ENCODE measurements around the gene OPA3. TPM values are rescaled to one million over a fixed set of nuclear protein-coding genes. Genes with fewer than 3 reads are reported as not detected.

The OPA3 gene
- total RNA-seq, 1 experiment from 2014 or later, result 6.0 TPM

DNA sequence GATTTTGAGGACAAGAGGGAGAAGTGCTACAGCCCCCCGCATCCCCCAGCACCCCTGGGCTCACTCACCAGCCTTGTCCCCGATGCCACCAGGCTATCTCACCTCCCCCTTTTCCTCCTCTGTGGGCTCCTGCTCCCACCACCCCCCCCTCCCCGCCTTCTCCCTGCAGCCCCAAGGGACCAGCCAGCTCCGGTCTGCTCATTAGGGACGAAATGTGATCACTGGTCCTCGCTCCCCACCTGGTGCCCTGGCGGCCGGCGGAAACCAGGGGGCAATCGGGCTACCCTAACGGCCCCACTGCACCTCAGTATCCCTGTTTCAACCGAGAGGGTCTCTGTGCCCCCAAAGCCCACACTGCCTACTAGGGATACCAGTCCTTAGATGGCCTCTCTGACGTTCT, 14.7 kb upstream of the OPA3 start:
- DNase-seq (ENCODE audit: extremely low read depth, low read depth), result no peak

DNA sequence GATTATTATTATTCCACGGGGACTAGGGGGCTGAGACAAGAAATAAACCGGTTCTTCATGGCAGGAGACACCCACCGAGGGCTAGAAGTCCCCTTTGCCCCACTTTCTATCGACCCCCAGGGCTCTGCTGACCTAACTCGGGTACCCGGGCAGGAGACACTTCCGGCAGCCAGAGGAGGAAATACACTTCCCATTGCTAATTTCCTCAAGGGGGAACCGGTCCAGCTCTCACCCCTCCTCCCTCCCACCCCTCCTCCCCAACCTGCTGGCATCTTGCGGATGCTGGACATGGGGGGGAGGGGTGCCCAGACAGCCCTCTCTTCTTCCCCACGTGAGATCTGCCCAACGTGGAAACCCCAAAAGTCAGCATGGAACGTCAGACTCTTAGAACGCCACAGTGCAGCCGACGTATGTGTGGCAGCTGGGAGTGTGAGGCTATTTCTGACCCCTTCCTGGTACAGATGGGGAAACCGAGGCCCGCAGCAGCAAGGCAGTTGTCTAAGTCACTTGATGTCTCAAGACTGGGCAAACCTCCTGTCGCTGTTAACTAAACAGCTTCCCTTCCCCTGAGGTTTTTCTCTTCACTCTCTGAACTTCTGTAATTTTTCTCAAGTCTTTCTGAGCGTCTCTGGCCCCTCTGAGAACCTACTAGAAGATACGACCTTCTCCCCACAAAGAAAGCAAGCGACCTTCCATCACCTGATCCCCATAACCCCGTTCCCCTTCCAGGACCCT, 13.8 kb upstream of the OPA3 start:
- no peak for DNase-seq (ENCODE audit: extremely low read depth, low read depth)

DNA sequence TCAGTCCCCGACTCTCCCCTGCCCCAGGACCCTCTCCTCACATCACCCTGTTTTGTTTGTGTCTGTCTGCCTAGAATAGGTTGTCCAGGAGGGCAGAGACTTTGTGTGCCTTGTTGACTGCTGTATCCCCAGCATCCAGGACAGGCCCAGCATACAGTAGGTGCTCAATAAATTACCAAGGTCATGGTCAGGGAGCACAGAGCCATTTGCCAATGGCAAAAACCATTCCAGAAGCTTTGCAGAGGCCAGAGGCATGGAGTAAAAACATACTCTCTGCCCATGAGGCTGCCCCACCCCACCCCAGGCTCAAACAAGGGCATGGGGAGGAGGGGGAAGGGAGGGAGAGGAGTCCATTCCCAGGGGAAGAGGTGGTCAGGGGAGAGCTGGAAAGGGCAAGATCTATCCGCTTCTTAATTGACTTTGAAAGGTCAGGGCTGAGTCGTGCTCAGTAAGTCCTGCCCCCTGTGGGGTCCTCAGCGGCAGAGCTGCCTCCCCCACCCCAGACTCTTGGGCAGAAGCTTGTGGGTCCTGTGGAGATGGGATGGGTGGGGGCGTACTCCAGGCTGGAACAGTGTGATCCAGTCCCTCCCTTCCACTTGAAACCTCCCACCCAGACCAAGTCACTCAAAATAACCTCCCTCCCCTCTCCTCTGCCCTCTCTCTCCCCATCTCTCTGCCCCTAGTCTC, 13.0 kb upstream of the OPA3 start:
- DNase-seq (ENCODE audit: extremely low read depth, low read depth), result no peak

- no peak for DNase-seq (ENCODE audit: extremely low read depth, low read depth)
Measured at GRCh38 chr19:45595814-45596213, 11.2 kb upstream of the OPA3 start.

DNA sequence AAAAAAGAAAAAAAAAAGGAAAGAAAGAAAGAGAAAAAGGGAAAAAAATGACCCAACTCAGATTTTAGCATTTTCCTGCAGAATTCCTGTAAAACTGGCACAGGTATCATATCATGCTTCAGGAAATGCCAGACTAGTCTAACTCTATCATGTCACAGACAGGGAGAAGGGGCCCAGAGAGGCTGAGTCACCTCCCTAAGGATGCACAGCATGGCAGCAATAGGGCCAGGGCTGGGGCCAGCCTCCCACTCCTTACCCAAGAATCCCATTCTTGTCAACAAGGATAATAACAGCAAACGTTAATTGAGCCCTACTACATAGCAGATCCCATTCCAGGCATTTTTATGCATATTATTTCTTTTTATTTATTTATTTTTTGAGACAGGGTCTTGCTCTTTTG, 8.9 kb upstream of the OPA3 start:
- no peak for DNase-seq (ENCODE audit: extremely low read depth, low read depth)

DNA sequence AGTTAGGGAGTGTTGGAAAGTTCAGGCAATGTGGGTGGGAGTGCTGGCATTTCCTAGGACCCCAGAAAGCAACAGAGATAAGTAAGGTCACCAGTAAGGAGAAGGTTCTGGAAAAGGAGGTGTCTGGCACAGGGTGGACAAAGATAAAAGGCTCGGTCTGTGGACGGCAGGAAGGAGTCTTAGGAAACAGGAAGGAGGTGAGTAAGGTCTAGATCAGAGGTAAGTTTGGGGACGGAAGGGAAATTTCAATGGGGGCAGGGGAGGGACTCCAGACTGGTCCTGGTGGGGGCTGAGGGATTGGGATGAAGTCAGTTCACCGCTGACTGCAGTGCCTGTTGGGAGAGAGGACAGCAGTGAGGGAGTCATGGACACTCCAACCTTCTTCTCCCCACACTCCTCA, 7.8 kb upstream of the OPA3 start:
- no peak for DNase-seq (ENCODE audit: extremely low read depth, low read depth)

- no peak for DNase-seq (ENCODE audit: extremely low read depth, low read depth)
Measured at GRCh38 chr19:45591638-45592005, 7.0 kb upstream of the OPA3 start.

DNA sequence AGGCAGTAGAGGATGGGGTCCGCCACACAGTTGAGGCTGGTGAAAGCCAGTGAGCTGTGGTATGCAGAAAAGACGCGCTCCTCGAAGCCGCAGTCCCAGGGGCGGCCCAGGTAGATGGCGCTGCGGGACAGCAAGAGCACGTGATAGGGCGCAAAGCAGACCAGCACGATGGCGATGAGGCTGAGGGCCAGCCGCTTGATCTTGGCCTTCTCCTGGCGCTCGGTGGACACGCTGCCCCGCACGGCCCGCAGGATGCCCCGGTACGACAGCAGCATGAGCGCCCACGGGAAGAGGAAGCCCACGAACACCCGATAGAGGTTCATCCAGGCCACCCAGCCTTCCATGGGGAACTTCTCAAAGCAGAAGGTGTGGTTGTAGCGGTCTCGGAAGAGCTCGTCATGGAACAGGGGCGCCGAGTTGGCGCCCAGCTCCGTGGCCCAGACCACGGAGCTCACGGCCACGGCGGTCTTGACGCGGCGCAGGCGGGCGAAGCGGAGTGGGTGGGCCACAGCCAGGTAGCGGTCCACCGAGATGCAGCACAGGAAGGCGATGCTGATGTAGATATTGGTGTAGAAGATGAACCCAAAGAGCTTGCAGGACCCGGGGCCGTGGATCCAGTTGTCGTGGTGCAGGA, 6.5 kb upstream of the OPA3 start:
- peak; percentile 40 for DNase-seq (ENCODE audit: extremely low read depth, low read depth)

GRCh38 chr19:45590300-45591003, 5.8 kb upstream of the OPA3 start:
- no peak for DNase-seq (ENCODE audit: extremely low read depth, low read depth)

- no peak for DNase-seq (ENCODE audit: extremely low read depth, low read depth)
Measured at GRCh38 chr19:45589768-45590167, 5.2 kb upstream of the OPA3 start.

- DNase-seq (ENCODE audit: extremely low read depth, low read depth), result no peak
Measured at GRCh38 chr19:45587873-45588272, 3.3 kb upstream of the OPA3 start.

DNA sequence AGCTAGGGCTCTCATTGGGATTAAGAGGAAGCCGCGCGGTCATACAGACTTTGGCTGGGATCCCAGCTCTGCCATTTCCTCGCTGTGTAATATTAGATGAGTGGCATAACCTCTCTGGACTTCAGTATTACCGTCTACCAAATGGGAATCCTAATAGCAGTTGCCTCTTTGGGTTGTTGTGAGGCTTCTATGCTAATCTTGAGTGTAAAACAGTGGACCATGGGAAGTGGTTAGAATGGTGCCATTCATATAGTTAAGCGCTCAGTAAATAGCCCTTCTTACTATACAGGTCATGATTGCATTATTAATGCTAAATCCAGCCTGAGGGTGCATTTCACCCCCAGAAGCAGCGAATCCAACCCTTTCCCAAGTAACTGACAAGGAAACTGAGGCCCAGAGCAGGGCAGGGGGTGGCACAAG, 566 bp upstream of the OPA3 start:
- no peak for DNase-seq (ENCODE audit: extremely low read depth, low read depth)

GRCh38 chr19:45581576-45581975, 3.0 kb downstream of the OPA3 start:
- no peak for DNase-seq (ENCODE audit: extremely low read depth, low read depth)

DNA sequence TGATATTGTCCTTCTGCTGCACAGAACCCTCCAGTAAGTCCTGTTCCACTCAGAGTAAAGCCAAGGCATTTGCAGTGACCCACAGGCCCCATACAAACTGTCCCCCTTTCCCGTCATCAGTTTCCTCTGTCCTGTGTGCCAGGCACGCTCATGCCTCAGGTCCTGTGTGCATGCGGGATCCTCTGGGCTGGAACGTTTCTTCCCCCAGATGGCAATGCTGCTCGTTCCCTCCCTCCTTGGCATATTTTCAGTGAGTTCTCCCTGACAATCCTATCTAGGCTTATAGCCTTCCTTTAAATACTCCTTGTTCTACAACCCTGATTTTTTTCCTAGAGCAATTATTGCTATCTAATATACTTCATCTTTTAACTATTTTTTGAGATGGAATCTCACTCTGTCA, 5.7 kb downstream of the OPA3 start:
- no peak for DNase-seq (ENCODE audit: extremely low read depth, low read depth)

GRCh38 chr19:45577111-45577905, 7.3 kb downstream of the OPA3 start:
- no peak for DNase-seq (ENCODE audit: extremely low read depth, low read depth)

- no peak for DNase-seq (ENCODE audit: extremely low read depth, low read depth)
Measured at GRCh38 chr19:45576682-45577081, 7.9 kb downstream of the OPA3 start.

DNA sequence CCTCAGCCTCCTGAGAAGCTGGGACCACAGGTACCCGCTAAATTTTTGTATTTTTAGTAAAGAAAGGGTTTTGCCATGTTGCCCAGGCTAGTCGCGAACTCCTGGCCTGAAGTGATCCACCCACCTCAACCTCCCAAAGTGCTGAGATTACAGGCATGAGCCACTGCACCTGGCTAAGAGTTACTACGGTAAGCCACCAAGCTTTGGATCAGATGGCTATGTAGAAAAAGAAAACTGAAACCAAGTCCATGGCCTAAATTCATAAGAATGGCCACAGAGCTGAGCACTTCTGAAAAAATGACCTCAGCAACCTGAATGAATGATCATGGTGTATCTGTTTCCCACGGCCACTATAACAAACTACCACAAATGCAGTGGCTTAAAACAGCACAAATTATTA, 9.4 kb downstream of the OPA3 start:
- DNase-seq (ENCODE audit: extremely low read depth, low read depth), result no peak

DNA sequence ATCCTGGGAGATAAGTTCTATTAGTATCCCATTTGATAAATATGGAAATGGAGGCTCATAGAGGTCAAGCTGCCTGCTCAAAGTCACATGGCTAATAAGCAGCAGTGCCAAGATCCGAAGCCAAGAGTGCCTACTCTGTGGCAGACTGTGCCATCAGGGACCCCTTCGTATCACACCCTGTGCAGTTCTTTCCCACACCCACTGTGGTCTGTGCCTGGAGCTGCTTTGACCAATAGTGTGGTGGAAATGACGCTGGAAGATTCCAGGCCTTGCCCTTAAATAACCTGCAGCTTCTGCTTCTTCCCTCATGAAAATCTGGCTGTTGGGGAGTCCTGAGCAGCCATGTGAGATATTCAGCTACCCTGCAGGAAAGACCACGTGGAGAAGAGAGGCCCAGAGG, 10.1 kb downstream of the OPA3 start:
- DNase-seq (ENCODE audit: extremely low read depth, low read depth), result no peak

GRCh38 chr19:45571457-45572220, 13.0 kb downstream of the OPA3 start:
- no peak for DNase-seq (ENCODE audit: extremely low read depth, low read depth)
